ENCODE measurements around the gene MC4R.

DNA sequence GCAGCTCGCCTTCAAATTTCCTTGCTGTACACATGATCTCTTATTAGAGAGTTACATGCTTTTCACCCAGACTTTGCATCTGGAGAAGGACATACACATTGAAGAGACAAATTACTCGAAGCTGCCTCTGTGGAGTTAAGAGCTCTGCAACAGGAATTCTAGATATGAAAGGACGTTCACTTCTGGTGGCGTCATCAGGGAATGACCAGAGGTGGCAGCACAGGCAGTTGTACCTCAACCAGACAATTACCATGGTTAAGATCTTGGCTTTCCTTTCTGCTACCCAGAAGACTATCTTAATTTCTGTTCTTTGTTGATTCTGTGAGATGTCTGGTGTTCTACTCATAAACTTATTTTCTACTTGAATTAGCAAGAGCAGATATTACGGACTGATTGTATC, 39.1 kb upstream of the MC4R start:
- TF ChIP-seq, protein P1, sequence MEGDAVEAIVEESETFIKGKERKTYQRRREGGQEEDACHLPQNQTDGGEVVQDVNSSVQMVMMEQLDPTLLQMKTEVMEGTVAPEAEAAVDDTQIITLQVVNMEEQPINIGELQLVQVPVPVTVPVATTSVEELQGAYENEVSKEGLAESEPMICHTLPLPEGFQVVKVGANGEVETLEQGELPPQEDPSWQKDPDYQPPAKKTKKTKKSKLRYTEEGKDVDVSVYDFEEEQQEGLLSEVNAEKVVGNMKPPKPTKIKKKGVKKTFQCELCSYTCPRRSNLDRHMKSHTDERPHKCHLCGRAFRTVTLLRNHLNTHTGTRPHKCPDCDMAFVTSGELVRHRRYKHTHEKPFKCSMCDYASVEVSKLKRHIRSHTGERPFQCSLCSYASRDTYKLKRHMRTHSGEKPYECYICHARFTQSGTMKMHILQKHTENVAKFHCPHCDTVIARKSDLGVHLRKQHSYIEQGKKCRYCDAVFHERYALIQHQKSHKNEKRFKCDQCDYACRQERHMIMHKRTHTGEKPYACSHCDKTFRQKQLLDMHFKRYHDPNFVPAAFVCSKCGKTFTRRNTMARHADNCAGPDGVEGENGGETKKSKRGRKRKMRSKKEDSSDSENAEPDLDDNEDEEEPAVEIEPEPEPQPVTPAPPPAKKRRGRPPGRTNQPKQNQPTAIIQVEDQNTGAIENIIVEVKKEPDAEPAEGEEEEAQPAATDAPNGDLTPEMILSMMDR (IDR thresholded peaks at IDR 0.05; ENCODE audit: insufficient read depth, low read length, poor library complexity, severe bottlenecking) = no peak
- no peak for TF ChIP-seq EZH2phosphoT487 (conservative IDR thresholded peaks at IDR 0.05; ENCODE audit: low read length)
